CD14-positive monocyte (primary cell): Measurements from ENCODE around the gene VMP1. TPM values are rescaled to one million over a fixed set of nuclear protein-coding genes. Genes with fewer than 3 reads are reported as not detected.
A peak's percentile ranks its signal among the peaks of the same experiment; 100 is the strongest.

ENCODE experiments used
- DNase-seq, 3 donors: peaks; one replicate each; pipeline ENCODE4 v3.0.0-alpha.2; 2011 to 2022
- H2AFZ ChIP-seq: 2 replicates; pipeline ENCODE4 v1.6.0; 2012; ENCODE audit warnings: mild to moderate bottlenecking, low read depth, low read length, inconsistent platforms; ENCODE audit not compliant: insufficient read depth, poor library complexity, severe bottlenecking
- H3K27ac ChIP-seq, 2 donors: 1 replicate in 1 of 2; 2 replicates in 1 of 2; pipeline ENCODE4 v1.5.1; 2012 to 2013; ENCODE audit warnings: low read length in 2 of 2, control low read depth in 1 of 2, inconsistent platforms in 1 of 2, low read depth in 1 of 2, mild to moderate bottlenecking in 1 of 2
- H3K27me3 ChIP-seq, 2 donors: one replicate each; pipeline versions ENCODE4 v1.6.0 to v1.6.1; 2011 to 2013; ENCODE audit warnings: low read length in 2 of 2; ENCODE audit not compliant: control insufficient read depth in 2 of 2, insufficient read depth in 2 of 2
- H3K36me3 ChIP-seq, 2 donors: replicated peaks in 1 of 2; 1 replicate in 1 of 2; 2 replicates in 1 of 2; pipeline versions ENCODE4 v1.5.1 to v1.6.1; 2012 to 2013; ENCODE audit warnings: low read length in 2 of 2, control low read depth in 1 of 2, inconsistent platforms in 1 of 2, mild to moderate bottlenecking in 1 of 2; ENCODE audit not compliant: insufficient read depth in 2 of 2, control insufficient read depth in 1 of 2
- H3K4me1 ChIP-seq, 2 donors: 1 replicate in 1 of 2; 2 replicates in 1 of 2; pipeline versions ENCODE4 v1.5.1 to v1.6.1; 2012 to 2013; ENCODE audit warnings: low read length in 2 of 2, control low read depth in 1 of 2, inconsistent platforms in 1 of 2, mild to moderate bottlenecking in 1 of 2, moderate library complexity in 1 of 2; ENCODE audit not compliant: insufficient read depth in 2 of 2, control insufficient read depth in 1 of 2
- H3K4me2 ChIP-seq: replicated peaks from 2 replicates; pipeline ENCODE3; 2012; ENCODE audit warnings: low read length, moderate library complexity, mild to moderate bottlenecking; ENCODE audit not compliant: poor library complexity, severe bottlenecking; ENCODE audit errors: extremely low read depth
- H3K4me3 ChIP-seq, 3 experiments: fragments of 200-600 bp in 1 of 3; sonication (generic) in 1 of 3; replicated peaks in 1 of 3; 1 replicate in 2 of 3; 2 replicates in 1 of 3; pipeline ENCODE4 v1.5.1; 2011 to 2013; ENCODE audit warnings: low read length in 3 of 3, mild to moderate bottlenecking in 3 of 3, control low read depth in 2 of 3, low read depth in 2 of 3, inconsistent platforms in 1 of 3, moderate library complexity in 1 of 3
- H3K79me2 ChIP-seq: 2 replicates; pipeline ENCODE4 v1.6.0; 2012; ENCODE audit warnings: mild to moderate bottlenecking, control low read depth, inconsistent platforms, low read length, moderate library complexity; ENCODE audit not compliant: insufficient read depth
- H3K9ac ChIP-seq: 2 replicates; pipeline ENCODE4 v1.6.0; 2017; ENCODE audit warnings: low read length, mild to moderate bottlenecking; ENCODE audit not compliant: insufficient read depth, poor library complexity, severe bottlenecking
- H3K9me3 ChIP-seq, 2 donors: replicated peaks in 1 of 2; 1 replicate in 1 of 2; 2 replicates in 1 of 2; pipeline versions ENCODE4 v1.5.1 to v1.6.1; 2012 to 2013; ENCODE audit warnings: low read length in 2 of 2, control low read depth in 1 of 2; ENCODE audit not compliant: control insufficient read depth in 1 of 2, insufficient read depth in 1 of 2
- H4K20me1 ChIP-seq: 2 replicates; pipeline ENCODE4 v1.6.0; 2012; ENCODE audit warnings: mild to moderate bottlenecking, low read length, control low read depth, moderate library complexity; ENCODE audit not compliant: insufficient read depth
- H3K27ac Mint-ChIP-seq, 7 donors: one replicate each; pipeline ENCODE4 v1.8.0; 2020; ENCODE audit warnings: mild to moderate bottlenecking in 7 of 7, mixed read lengths in 7 of 7, moderate library complexity in 6 of 7, inconsistent platforms in 2 of 7
- H3K27me3 Mint-ChIP-seq, 3 donors: one replicate each; pipeline ENCODE4 v1.8.0; 2021 to 2022; ENCODE audit warnings: low read depth in 3 of 3, mild to moderate bottlenecking in 3 of 3, mixed read lengths in 3 of 3, moderate library complexity in 3 of 3, inconsistent platforms in 1 of 3
- H3K36me3 Mint-ChIP-seq, 2 donors: one replicate each; pipeline ENCODE4 v1.8.0; 2020; ENCODE audit warnings: mixed read lengths in 2 of 2, inconsistent platforms in 1 of 2, mild to moderate bottlenecking in 1 of 2
- H3K4me1 Mint-ChIP-seq: one replicate; pipeline ENCODE4 v1.8.0; 2020; ENCODE audit warnings: mild to moderate bottlenecking, mixed read lengths
- H3K4me3 Mint-ChIP-seq, 2 donors: one replicate each; pipeline ENCODE4 v1.8.0; 2020; ENCODE audit warnings: mild to moderate bottlenecking in 2 of 2, mixed read lengths in 2 of 2, moderate library complexity in 1 of 2
- H3K9me3 Mint-ChIP-seq, 7 donors: one replicate each; pipeline ENCODE4 v1.8.0; 2020 to 2022; ENCODE audit warnings: mixed read lengths in 7 of 7, mild to moderate bottlenecking in 6 of 7, moderate library complexity in 6 of 7, inconsistent platforms in 2 of 7
- CTCF ChIP-seq: fragments of 200-600 bp; IDR thresholded peaks from one replicate; pipeline ENCODE4 v1.8.0; 2022; ENCODE audit warnings: antibody characterized with exemption, mild to moderate bottlenecking
- WGBS: methylation state at CpG from one replicate; pipeline ENCODE4 v1.1.5; 2013; ENCODE audit warnings: missing lambda C conversion rate; ENCODE audit not compliant: insufficient coverage; 5-methylcytosine and 5-hydroxymethylcytosine counted together
- intact Hi-C, 2 donors: fragments of 100-400 bp; cut with micrococcal nuclease; formaldehyde crosslinking; loops; one replicate each; pipeline versions ENCODE4 v1.15.0 to v1.15.1; 2023
- polyA plus RNA-seq, 3 donors: library from polyadenylated mRNA; depleted of rRNA in 1 of 3; unstranded in 2 of 3; stranded (reverse) in 1 of 3; fragments of 300-500 nt in 2 of 3; fragments of >200 nt in 1 of 3; fragmentation: Illumina TruSeq in 2 of 3; gene quantifications; 1 replicate in 2 of 3; 2 replicates in 1 of 3; pipeline ENCODE4 v1.2.3, GENCODE V29; 2012 to 2021

Gene VMP1
- polyA plus RNA-seq, 3 donors = 246 to 511 (median 386) TPM

GRCh38 chr17:59683283-59683682 lies 24.2 kb upstream of the VMP1 start:
- Histone ChIP-seq H2AFZ (no peak overlapping the region), H3K9me3 (no peaks in the 10 kb centered on the region), H4K20me1 (peaks cover 90% of the 10 kb centered on the region), H3K27ac (peak overlapping the region in 1 of 2 donors; percentile 11), H3K4me2 (no peak overlapping the region), H3K27me3 (no peaks in the 10 kb centered on the region), H3K79me2 (peaks cover 53% of the 10 kb centered on the region), H3K36me3 (peaks cover 98 to 100% of the 10 kb centered on the region in 2 donors), H3K4me1 (no peaks in the 10 kb centered on the region), H3K4me3 (no peak overlapping the region), H3K9ac (no peak overlapping the region)
- peaks cover 86 to 90% of the 10 kb centered on the region in 2 donors for H3K36me3 Mint-ChIP-seq
- no peak overlapping the region for H3K27ac Mint-ChIP-seq
- H3K4me3 Mint-ChIP-seq = no peak overlapping the region
- no peaks in the 10 kb centered on the region for H3K9me3 Mint-ChIP-seq
- no peak for TF ChIP-seq CTCF
- no peaks in the 10 kb centered on the region for H3K27me3 Mint-ChIP-seq
- intact Hi-C loops = no loop called here
- no peaks in the 10 kb centered on the region for H3K4me1 Mint-ChIP-seq
- no peak for DNase-seq

GRCh38 chr17:59684967-59685366 lies 22.5 kb upstream of the VMP1 start:
- H3K27ac Mint-ChIP-seq = no peak overlapping the region
- no peaks in the 10 kb centered on the region for H3K4me1 Mint-ChIP-seq
- Histone ChIP-seq H3K9me3 (no peaks in the 10 kb centered on the region), H4K20me1 (peaks cover 95% of the 10 kb centered on the region), H3K27me3 (no peaks in the 10 kb centered on the region), H3K4me3 (no peak overlapping the region), H3K79me2 (peaks cover 70% of the 10 kb centered on the region), H3K36me3 (peaks cover 98% of the 10 kb centered on the region in 2 donors), H3K4me2 (no peak overlapping the region), H3K9ac (no peak overlapping the region), H2AFZ (no peak overlapping the region), H3K4me1 (no peaks in the 10 kb centered on the region), H3K27ac (no peak overlapping the region)
- intact Hi-C loops = no loop called here
- no peak for TF ChIP-seq CTCF
- H3K4me3 Mint-ChIP-seq = no peak overlapping the region
- H3K27me3 Mint-ChIP-seq = peaks cover 0 to 2% (median 0%) of the 10 kb centered on the region in 3 donors
- H3K9me3 Mint-ChIP-seq = no peaks in the 10 kb centered on the region
- 100% methylated on average over 5 of the region's 6 CpGs for WGBS
- peaks cover 86 to 95% of the 10 kb centered on the region in 2 donors for H3K36me3 Mint-ChIP-seq
- no peak for DNase-seq
